ENCODE measurements around the gene RNF17. TPM values are rescaled to one million over a fixed set of nuclear protein-coding genes. Genes with fewer than 3 reads are reported as not detected.
A peak's percentile ranks its signal among the peaks of the same experiment; 100 is the strongest.
"Not testable (repeated sequence)": the region's sequence is repeated elsewhere in the genome, so short reads cannot be mapped to it uniquely, and the experiment has no call there.

Gene RNF17
- total RNA-seq, 1 donor from 2014 or later = not detected

DNA sequence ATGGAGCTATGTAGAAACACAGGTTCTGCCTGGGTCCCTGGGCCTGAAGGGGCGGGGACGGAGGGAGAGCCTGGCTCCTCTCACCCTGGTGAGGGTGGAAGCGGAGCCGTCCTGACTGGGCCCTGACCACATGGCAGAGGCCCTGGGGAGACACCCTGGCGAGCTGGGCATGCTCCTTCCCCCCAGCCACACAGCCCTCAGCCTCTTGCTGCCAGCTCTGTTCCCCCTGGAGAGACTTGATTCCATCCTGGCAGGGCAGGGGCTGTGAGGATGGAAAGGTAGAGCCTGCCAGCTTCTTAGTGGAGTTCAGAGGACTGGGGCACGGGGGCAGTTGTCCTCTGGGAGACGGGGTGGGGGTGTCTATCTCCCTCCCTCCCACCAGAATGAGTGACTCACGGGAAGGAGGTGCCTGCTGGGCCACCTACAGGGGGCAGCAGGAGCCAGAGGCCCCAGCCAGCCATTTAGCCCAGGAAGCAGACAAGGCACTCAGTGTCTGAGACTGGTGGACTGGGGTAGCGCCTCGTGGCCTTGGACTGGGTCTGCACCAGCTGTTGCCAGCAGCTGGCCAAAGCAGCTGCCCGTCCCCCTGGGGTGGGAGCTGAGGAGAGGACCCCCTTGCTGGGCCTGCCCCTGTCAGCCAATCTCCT is 22.8 kb upstream of the RNF17 start:
- DNase-seq = no peak
- intact Hi-C loops (cut with DNase I) = no loop called here
- peak; percentile 25 for ATAC-seq (ENCODE audit: poor library complexity)

GRCh38 chr13:24741791-24742190 is 22.2 kb upstream of the RNF17 start:
- ATAC-seq (ENCODE audit: poor library complexity) (no peak), DNase-seq (no peak)
- intact Hi-C loops (cut with DNase I) = no loop called here

DNA sequence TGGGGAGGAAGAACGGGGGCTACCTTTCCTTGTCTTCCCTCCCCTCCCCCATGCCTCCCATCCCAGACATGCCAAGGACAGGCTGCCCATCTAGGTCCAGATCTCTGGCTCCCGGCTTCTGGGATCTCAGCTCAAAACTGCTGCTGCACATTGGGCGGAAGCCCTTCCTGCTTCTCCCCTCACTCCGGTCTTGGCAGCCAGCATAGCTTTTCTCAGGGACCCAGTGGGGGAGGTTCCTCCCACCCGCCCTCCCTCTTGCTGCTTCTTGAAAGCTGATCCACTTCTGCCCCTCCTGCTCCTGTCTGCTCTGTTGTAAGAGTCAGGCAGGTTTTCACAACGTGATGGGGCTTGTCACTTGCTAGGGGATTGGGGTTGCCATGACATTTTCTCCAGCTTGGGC is 21.7 kb upstream of the RNF17 start:
- DNase-seq (no peak), ATAC-seq (ENCODE audit: poor library complexity) (no peak)
- intact Hi-C loops (cut with DNase I) = no loop called here

DNA sequence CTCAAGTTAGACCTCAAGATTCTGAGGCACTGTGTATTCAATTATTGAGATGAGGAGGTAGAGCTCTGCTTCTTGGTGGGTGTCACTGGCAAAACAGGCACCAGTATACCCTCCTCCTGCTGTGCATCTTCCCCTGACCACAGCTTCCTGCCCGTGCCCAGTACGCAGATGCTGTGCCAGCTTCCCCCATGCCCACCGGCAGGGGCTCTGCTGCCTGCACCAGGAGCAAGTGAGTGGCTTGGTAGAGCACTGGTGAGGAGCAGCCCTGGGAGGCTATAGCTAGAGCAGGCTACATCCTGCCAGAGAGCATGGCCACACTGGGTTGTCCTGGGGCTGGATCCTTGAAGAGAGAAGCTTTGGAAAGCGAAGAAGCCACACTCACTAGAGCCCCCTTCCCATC is 21.0 kb upstream of the RNF17 start:
- ATAC-seq (ENCODE audit: poor library complexity) = no peak
- no peak for DNase-seq

GRCh38 chr13:24744247-24744646 is 19.7 kb upstream of the RNF17 start:
- intact Hi-C loops (cut with DNase I) = no loop called here
- no peak for DNase-seq
- no peak for ATAC-seq (ENCODE audit: poor library complexity)

More for the DNA sequence above, 21.0 kb upstream of the RNF17 start:
- intact Hi-C loops (cut with DNase I) = no loop called here

GRCh38 chr13:24745516-24745860 is 18.5 kb upstream of the RNF17 start:
- ATAC-seq (ENCODE audit: poor library complexity) = no peak
- DNase-seq = no peak
- intact Hi-C loops (cut with DNase I) = no loop called here

DNA sequence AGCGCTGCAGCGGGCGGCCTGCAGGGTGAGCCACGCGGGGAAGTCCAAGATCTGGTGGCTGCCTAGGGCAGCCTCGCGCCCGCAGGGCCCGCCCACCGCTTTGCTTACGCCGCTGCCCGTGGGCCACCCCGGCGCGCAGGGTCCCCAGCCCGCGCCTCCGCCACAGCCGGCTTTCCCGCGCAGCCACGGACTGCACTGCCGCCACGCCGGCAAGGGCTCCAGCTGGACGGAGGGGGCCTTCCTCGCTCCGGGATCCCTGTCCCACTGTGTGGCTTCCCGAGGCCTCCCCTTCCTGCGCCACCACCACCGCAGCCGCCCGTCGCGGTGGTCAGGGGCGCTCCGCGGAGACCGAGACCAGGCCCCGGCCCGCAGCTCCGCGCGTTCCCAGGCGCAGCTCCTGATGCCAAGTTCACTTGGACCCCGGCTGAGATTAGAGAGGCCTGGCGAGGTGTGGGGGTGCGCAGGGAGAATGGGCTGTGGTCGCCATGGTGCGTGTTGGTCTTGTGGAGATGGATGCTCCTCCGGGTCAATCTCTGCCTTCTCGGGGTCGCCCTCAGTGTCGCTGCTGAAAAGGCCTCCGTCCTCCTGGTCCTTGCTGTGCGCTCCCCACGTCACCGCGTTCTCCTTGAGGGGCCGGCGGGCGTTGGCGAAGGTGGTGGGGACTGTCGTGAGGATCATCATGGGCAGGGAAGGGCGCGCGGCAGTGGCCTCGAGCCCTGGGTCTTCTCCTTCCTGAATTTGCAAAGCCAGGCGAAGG is 17.9 kb upstream of the RNF17 start:
- ATAC-seq (ENCODE audit: poor library complexity) (no peak), DNase-seq (no peak)
- intact Hi-C loops (cut with DNase I) = no loop called here

DNA sequence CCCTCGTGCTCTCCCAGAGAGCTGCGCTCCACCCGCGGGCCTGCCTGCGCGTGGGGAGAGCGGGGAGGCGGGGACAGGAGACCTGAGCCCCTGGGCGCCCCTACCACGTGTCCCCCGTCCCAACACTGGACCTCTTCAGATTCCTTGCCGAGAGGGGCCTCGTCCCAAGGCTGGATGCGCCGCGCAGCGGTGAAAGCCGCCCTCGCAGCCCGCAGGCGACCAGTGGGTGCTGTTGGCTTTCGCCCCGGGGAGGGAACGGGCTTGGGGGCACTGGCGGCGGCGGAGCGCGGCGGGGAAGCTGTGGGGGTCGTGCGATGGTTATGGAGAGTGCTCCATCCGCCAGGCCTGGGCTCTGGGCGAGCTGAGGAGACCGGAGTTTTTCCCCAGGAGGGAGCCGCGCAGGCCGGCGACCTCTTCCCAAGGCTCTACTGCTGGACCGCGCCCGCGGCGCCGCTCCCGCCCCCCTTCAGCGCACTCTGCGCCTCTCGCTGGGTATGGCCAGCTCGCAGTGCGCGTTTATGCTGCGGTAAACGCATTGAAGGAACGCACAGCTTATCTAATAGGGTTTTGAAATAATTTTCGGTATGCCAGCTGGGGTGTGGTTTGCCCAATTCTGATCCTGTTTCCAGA is 17.2 kb upstream of the RNF17 start:
- intact Hi-C loops (cut with DNase I) = no loop called here
- ATAC-seq (ENCODE audit: poor library complexity) = no peak
- no peak for DNase-seq

DNA sequence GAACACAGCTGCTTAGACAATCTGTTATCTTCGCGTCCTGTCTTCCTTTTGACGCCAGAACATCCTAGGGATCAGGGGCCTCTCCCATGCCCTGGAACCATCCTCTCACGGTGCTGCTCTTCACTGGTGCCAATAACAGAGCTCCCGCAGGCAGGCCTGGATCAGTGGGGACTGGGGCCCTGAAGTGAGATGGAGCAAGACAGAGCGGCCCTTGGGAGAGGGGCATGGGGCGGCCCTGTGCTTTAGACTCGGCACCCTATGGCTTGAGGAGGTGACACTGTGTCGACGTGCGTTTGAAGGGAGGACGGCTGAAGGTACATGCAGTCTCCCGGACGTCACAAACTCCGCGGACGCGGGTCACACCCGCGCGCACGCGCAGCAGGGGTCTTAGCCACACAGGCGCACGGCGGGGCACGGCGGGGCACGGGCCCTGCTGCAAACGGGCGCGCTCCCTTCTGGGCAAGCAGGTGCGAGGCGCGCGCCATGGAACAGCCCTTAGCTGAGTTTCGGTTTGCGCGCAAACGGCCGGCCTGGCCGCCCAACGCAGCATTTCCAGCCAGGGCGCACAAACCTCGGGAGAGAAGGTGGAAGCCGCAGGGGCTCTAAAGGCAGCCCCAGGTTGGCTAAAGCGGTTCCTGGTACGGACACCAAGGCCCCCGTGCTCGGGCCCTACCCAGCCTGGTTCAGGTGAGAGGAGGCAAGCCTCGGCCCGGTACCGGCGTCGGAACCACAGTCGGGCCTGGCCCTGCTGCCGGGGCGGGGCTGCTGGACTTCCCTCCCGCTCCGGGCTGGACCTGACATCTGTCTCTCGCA is 16.5 kb upstream of the RNF17 start:
- intact Hi-C loops (cut with DNase I) = no loop called here
- DNase-seq (no peak), ATAC-seq (ENCODE audit: poor library complexity) (no peak)

GRCh38 chr13:24748061-24748400 is 15.9 kb upstream of the RNF17 start:
- DNase-seq (no peak), ATAC-seq (ENCODE audit: poor library complexity) (no peak)
- intact Hi-C loops (cut with DNase I) = no loop called here

GRCh38 chr13:24759197-24759596 is 4.8 kb upstream of the RNF17 start:
- intact Hi-C loops (cut with DNase I) = no loop called here
- ATAC-seq (ENCODE audit: poor library complexity) = no peak
- DNase-seq = no peak

DNA sequence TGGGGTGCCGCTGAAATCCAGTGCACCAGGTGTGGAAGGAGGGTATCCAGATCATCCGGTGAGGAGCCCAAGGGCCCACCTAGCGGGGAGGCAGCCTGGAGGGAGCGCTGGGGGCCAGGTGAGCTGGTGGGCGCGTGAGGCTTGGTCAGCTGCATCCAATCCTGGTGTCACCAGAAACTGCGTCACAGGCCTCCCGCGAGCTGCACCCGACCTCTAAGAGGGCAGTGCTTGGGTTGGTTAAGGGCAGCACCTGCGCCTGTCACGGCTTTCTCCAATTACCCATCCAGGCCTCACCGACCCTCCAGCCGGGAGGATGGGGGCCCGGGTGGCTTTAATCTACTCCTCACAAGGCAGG is 284 bp downstream of the RNF17 start:
- ATAC-seq (ENCODE audit: poor library complexity) (no peak), DNase-seq (no peak)
- intact Hi-C loops (cut with DNase I) = no loop called here

- intact Hi-C loops (cut with DNase I) = no loop called here
- ATAC-seq (ENCODE audit: poor library complexity) (no peak), DNase-seq (no peak)
Measured at GRCh38 chr13:24777171-24777570, 13.2 kb downstream of the RNF17 start.

DNA sequence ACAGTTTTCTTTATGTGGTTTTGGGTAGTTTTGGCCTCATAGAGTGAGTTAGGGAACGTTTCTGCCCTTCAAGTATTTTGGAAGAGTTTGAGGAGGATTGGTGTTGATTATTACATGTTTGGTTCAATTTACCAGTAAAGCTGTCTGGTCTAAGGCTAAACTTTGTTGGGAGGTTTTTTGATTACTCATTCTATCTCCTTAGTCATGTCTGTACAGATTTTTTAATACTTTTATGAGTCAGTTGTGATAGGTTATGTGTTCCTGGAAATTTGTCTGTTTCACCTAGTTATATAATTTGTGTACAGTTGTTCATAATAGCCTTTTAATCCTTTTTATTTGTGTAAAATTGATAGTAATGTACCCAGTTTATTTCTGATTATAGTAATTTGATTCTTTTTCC is 20.4 kb downstream of the RNF17 start:
- ATAC-seq (ENCODE audit: poor library complexity) = no peak
- DNase-seq = no peak
- intact Hi-C loops (cut with DNase I) = no loop called here

- ATAC-seq (ENCODE audit: poor library complexity) = no peak
- intact Hi-C loops (cut with DNase I) = no loop called here
- DNase-seq = no peak
Measured at GRCh38 chr13:24788538-24788937, 24.6 kb downstream of the RNF17 start.

DNA sequence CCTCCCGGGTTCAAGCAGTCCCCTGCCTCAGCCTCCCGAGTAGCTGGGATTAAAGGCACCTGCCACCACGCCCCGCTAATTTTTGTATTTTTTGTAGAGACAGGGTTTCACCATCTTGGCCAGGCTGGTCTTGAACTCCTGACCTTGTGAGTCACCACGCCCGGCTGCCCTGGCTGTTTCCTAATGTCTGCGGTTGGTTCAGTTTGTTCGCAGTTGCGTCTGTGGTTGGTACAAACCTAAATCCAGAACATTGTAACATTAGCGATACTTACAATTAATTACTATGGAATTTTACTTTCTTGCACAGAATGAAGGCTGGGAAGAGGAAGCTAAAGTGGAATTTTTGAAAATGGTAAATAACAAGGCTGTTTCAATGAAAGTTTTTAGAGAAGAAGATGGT is 38.1 kb downstream of the RNF17 start:
- no peak for ATAC-seq (ENCODE audit: poor library complexity)
- intact Hi-C loops (cut with DNase I) = no loop called here
- DNase-seq = no peak

GRCh38 chr13:24821207-24821606 is 57.2 kb downstream of the RNF17 start:
- intact Hi-C loops (cut with DNase I) = no loop called here
- no peak for DNase-seq
- no peak for ATAC-seq (ENCODE audit: poor library complexity)

DNA sequence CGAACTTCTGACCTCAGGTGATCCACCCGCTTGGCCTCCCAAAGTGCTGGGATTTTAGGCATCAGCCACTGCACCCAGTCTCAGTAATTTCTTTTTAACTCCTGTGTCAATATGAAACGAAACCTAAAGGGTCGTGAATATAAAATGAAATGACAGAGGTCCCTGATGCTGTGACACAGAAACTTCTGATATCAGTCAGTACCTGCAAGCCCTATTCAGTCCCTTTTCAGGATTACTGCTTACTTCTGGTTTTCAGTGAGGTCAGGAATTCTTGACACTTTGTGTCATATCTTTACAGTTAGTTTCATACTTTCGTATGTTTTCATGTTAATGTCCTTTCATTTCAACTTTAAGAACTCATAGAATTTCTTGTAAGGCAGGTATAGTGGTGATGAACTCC is 58.7 kb downstream of the RNF17 start:
- DNase-seq = no peak
- intact Hi-C loops (cut with DNase I) = no loop called here

DNA sequence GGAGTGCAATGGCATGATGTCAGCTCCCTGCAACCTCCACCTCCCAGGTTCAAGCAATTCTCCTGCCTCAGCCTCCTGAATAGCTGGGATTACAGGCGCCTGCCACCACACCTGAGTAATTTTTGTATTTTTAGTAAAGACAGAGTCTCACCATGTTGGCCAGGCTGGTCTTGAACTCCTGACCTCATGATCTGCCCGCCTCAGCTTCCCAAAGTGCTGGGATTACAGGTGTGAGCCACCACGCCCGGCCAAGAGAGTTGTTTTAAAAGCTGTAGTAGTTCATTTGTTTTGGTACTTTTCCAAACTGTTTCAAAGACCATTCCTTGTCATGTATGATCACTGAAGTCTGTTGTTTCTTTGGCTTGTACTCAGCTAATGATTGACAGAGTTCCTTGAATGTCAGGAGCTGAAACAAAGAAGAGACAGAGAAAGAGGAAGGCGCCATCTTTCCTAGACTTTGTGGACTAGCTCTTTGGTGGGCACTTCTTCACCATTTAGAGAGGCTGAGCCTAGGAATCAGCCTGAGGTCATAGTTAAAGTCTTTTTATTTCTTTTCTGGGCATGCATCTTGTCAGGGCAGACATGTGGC is 59.2 kb downstream of the RNF17 start:
- DNase-seq; intact Hi-C loops (cut with DNase I); ATAC-seq (ENCODE audit: poor library complexity): not testable (repeated sequence)

More for the DNA sequence above, 58.7 kb downstream of the RNF17 start:
- no peak for ATAC-seq (ENCODE audit: poor library complexity)

Data from Right ventricle myocardium superior (tissue), 1 donor.